ENCODE measurements around the gene F13A1.

F13A1 gene

GRCh38 chr6:6243846-6244245 lies 76.6 kb downstream of the F13A1 start:
- no peaks in the 10 kb centered on the region for H3K36me3 ChIP-seq (ENCODE audit: insufficient read depth, low read length)

GRCh38 chr6:6239598-6240581 lies 80.6 kb downstream of the F13A1 start:
- Histone ChIP-seq H3K36me3 (ENCODE audit: insufficient read depth, low read length) (no peaks in the 10 kb centered on the region), H3K4me1 (ENCODE audit: insufficient read depth, low read length, severe bottlenecking) (no peaks in the 10 kb centered on the region), H3K79me2 (ENCODE audit: insufficient read depth, low read length) (no peaks in the 10 kb centered on the region), H3K9me3 (ENCODE audit: low read length) (no peaks in the 10 kb centered on the region), H3K4me2 (ENCODE audit: low read length) (no peak overlapping the region), H4K20me1 (ENCODE audit: insufficient read depth, low read length) (no peaks in the 10 kb centered on the region), H3K9me2 (ENCODE audit: low read depth, low read length) (no peaks in the 10 kb centered on the region), H3K9ac (ENCODE audit: low read length) (no peak overlapping the region), H3K4me3 (ENCODE audit: low read depth, low read length, poor library complexity, severe bottlenecking) (no peak overlapping the region), H2AFZ (ENCODE audit: low read length) (no peak overlapping the region; the same call in 1 of the 2 replicates), H3K27ac (ENCODE audit: low read depth, low read length, poor library complexity, severe bottlenecking) (no peak overlapping the region), H3F3A (ENCODE audit: insufficient read depth, low read length) (no peaks in the 10 kb centered on the region), H3K27me3 (ENCODE audit: insufficient read depth, low read length) (no peaks in the 10 kb centered on the region)
- TF ChIP-seq, protein P1, sequence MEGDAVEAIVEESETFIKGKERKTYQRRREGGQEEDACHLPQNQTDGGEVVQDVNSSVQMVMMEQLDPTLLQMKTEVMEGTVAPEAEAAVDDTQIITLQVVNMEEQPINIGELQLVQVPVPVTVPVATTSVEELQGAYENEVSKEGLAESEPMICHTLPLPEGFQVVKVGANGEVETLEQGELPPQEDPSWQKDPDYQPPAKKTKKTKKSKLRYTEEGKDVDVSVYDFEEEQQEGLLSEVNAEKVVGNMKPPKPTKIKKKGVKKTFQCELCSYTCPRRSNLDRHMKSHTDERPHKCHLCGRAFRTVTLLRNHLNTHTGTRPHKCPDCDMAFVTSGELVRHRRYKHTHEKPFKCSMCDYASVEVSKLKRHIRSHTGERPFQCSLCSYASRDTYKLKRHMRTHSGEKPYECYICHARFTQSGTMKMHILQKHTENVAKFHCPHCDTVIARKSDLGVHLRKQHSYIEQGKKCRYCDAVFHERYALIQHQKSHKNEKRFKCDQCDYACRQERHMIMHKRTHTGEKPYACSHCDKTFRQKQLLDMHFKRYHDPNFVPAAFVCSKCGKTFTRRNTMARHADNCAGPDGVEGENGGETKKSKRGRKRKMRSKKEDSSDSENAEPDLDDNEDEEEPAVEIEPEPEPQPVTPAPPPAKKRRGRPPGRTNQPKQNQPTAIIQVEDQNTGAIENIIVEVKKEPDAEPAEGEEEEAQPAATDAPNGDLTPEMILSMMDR (IDR thresholded peaks at IDR 0.05; ENCODE audit: low read length) = no peak
- TF ChIP-seq EZH2 (IDR thresholded peaks at IDR 0.05; ENCODE audit: borderline replicate concordance, low read length) = no peak

More at GRCh38 chr6:6243846-6244245, 76.6 kb downstream of the F13A1 start:
- Histone ChIP-seq H3K4me3 (ENCODE audit: low read depth, low read length, poor library complexity, severe bottlenecking) (no peak overlapping the region), H3K9me3 (ENCODE audit: low read length) (no peaks in the 10 kb centered on the region), H3K9ac (ENCODE audit: low read length) (no peak overlapping the region), H3K27ac (ENCODE audit: low read depth, low read length, poor library complexity, severe bottlenecking) (no peak overlapping the region), H3K4me1 (ENCODE audit: insufficient read depth, low read length, severe bottlenecking) (peaks cover 29% of the 10 kb centered on the region), H3K9me2 (ENCODE audit: low read depth, low read length) (no peaks in the 10 kb centered on the region), H3K79me2 (ENCODE audit: insufficient read depth, low read length) (no peaks in the 10 kb centered on the region), H2AFZ (ENCODE audit: low read length) (no peak overlapping the region), H3F3A (ENCODE audit: insufficient read depth, low read length) (no peaks in the 10 kb centered on the region), H4K20me1 (ENCODE audit: insufficient read depth, low read length) (no peaks in the 10 kb centered on the region), H3K27me3 (ENCODE audit: insufficient read depth, low read length) (no peaks in the 10 kb centered on the region), H3K4me2 (ENCODE audit: low read length) (no peak overlapping the region)
- TF ChIP-seq EZH2 (IDR thresholded peaks at IDR 0.05; ENCODE audit: borderline replicate concordance, low read length) = no peak
- TF ChIP-seq, protein P1 (IDR thresholded peaks at IDR 0.05; ENCODE audit: low read length) = no peak

DNA sequence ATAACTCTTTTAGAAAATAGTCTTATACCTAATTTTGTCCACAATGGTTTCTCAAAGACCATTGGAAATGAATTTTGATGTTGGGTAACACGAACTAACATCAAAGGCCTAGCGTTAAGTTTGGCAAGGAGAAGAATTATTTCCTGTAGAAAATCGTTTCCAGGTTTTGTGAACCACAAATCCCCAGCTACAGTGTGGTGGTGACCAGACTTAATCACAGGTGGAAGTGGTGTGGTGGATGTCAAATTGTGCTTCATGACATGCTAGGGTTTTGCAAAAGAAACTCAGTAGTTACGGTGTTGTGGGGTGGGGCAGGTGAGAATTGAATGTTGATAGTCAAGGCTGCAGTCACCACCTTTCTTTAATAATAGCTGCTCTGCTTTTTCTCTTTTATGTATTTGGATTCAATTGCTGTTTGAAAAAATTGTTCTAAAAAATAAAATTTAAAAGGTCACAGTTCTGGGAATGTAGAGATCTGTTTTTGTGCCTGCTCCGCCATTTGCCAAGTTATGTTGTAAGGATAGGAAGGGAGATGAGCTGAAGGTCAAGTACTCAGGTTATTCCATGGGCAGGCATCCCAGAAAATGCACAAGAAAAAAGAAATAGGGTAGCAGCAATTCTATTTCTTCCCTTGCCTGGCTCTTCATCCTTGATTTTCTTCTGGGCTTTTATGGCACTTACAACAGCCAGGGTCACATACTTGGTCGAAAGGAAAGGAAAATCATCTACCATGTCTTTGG lies 83.6 kb downstream of the F13A1 start:
- Histone ChIP-seq H3F3A (ENCODE audit: insufficient read depth, low read length) (no peaks in the 10 kb centered on the region), H3K79me2 (ENCODE audit: insufficient read depth, low read length) (no peaks in the 10 kb centered on the region), H4K20me1 (ENCODE audit: insufficient read depth, low read length) (no peaks in the 10 kb centered on the region), H3K4me2 (ENCODE audit: low read length) (no peak overlapping the region), H3K36me3 (ENCODE audit: insufficient read depth, low read length) (no peaks in the 10 kb centered on the region), H3K4me3 (ENCODE audit: low read depth, low read length, poor library complexity, severe bottlenecking) (no peak overlapping the region), H3K9me2 (ENCODE audit: low read depth, low read length) (no peaks in the 10 kb centered on the region), H3K9ac (ENCODE audit: low read length) (no peak overlapping the region), H3K9me3 (ENCODE audit: low read length) (no peaks in the 10 kb centered on the region), H3K4me1 (ENCODE audit: insufficient read depth, low read length, severe bottlenecking) (no peaks in the 10 kb centered on the region), H3K27me3 (ENCODE audit: insufficient read depth, low read length) (no peaks in the 10 kb centered on the region), H3K27ac (ENCODE audit: low read depth, low read length, poor library complexity, severe bottlenecking) (no peak overlapping the region), H2AFZ (ENCODE audit: low read length) (no peak overlapping the region)
- TF ChIP-seq EZH2 (IDR thresholded peaks at IDR 0.05; ENCODE audit: borderline replicate concordance, low read length) = no peak
- TF ChIP-seq, protein P1 (IDR thresholded peaks at IDR 0.05; ENCODE audit: low read length) = no peak

Data from OCI-LY1 (cell line).